Measurements from ENCODE around the gene GHRL.

The GHRL gene

GRCh38 chr3:10289077-10289476, 3.7 kb downstream of the GHRL start:
- TF ChIP-seq, protein P1, sequence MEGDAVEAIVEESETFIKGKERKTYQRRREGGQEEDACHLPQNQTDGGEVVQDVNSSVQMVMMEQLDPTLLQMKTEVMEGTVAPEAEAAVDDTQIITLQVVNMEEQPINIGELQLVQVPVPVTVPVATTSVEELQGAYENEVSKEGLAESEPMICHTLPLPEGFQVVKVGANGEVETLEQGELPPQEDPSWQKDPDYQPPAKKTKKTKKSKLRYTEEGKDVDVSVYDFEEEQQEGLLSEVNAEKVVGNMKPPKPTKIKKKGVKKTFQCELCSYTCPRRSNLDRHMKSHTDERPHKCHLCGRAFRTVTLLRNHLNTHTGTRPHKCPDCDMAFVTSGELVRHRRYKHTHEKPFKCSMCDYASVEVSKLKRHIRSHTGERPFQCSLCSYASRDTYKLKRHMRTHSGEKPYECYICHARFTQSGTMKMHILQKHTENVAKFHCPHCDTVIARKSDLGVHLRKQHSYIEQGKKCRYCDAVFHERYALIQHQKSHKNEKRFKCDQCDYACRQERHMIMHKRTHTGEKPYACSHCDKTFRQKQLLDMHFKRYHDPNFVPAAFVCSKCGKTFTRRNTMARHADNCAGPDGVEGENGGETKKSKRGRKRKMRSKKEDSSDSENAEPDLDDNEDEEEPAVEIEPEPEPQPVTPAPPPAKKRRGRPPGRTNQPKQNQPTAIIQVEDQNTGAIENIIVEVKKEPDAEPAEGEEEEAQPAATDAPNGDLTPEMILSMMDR (IDR thresholded peaks at IDR 0.05; ENCODE audit: low read depth, low read length), result no peak
- no peak overlapping the region for H3K4me3 ChIP-seq (ENCODE audit: low read depth, low read length)

GRCh38 chr3:10288575-10288960, 4.2 kb downstream of the GHRL start:
- TF ChIP-seq, protein P1 (IDR thresholded peaks at IDR 0.05; ENCODE audit: low read depth, low read length), result no peak
- H3K4me3 ChIP-seq (ENCODE audit: low read depth, low read length), result no peak overlapping the region

DNA sequence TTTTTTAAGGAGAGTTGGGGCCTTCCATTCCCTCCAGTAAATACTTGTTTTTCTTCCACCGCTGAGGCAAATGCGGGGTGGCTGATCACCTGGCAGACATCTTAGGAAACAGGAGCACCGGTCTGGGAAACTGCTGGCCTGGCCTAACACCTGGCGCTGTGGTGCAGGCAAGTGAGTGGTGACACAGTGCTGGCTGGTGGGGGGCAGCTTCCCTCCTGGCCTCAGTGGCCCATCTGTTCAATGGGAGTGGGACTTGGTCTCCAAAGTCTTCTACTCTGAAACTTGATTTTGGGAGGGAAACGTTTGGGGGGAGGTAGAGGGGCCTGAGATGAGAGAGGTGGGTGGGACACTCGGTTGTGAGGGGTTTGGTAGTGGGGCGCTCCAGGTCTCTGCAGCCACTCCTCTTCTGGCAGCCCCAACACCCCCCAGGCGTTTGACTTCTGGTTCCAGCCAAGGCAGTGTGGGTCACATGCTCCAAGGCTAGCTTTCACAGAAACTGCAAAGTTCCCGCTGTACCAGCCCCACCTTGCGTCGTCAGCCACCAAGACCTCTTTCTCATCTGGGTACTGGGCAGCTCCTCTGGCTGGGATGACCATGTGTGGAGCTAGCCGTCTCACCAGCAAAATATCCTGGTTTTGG, 4.7 kb downstream of the GHRL start:
- TF ChIP-seq, protein P1 (IDR thresholded peaks at IDR 0.05; ENCODE audit: low read depth, low read length), result no peak
- H3K4me3 ChIP-seq (ENCODE audit: low read depth, low read length), result no peak overlapping the region

DNA sequence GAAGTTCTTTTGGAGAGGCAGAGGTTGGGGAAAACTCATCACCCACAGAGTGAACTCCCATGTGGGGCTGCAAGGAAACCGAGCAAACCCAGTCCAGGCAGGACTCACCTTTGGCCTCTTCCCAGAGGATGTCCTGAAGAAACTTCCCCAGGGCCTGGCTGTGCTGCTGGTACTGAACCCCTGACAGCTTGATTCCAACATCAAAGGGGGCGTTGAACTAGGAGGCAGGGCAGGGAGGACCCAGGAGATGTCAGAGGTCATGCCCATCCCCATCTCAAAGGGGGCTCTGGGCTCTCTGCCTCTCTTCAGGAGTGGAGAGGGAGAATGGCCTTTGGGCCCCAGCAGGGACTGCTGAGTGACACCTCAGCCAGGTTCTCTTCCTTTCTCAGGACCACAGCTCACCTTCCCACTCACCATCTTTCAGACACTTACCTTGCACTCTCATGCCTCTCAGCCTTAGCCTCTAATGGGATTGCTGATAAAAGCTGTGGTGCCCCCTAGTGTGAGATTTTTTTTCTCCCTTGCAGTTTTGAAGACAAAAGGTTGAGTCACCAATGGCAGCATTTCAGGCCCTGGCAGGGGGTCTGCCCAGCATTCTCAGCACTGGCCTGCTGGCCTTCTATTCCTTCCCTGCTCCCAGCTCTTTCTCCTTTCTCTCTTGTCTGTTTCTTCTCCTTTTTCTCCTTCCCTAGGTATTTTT, 6.0 kb downstream of the GHRL start:
- H3K4me3 ChIP-seq (ENCODE audit: low read depth, low read length), result no peak overlapping the region
- TF ChIP-seq, protein P1 (IDR thresholded peaks at IDR 0.05; ENCODE audit: low read depth, low read length), result no peak

DNA sequence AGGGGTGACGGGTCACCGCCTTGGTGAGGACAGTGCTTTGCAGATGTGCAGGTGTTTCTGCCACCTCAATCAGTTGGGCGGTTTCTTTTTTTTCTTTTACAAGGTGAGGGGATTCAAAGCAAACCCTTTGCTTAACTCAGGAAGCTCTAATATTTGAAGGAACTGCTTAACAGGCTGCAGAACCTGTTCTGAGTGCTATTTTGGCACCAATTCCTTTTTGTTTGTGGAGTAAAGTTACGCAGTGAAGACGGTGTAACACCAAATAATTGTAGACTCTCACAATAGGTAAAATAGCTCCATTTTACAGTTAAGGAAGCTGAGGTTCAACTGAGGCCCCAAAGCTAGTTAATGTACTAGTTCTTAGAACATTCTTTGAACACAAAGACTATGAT, 6.6 kb downstream of the GHRL start:
- TF ChIP-seq, protein P1 (IDR thresholded peaks at IDR 0.05; ENCODE audit: low read depth, low read length), result no peak

GRCh38 chr3:10285272-10286132, 7.2 kb downstream of the GHRL start:
- no peak overlapping the region for H3K4me3 ChIP-seq (ENCODE audit: low read depth, low read length)
- TF ChIP-seq, protein P1 (IDR thresholded peaks at IDR 0.05; ENCODE audit: low read depth, low read length), result no peak

More for the DNA sequence above, 6.6 kb downstream of the GHRL start:
- H3K4me3 ChIP-seq (ENCODE audit: low read depth, low read length), result no peak overlapping the region

Measured in WI38 (cell line).